SK-N-SH treated with all-trans-retinoic acid at 6 μM for 48 hours (cell line): ENCODE measurements around the gene TMEM125.

Experiments
- ARNTL ChIP-seq: fragments of 450-650 bp; formaldehyde crosslinking; IDR thresholded peaks from 2 replicates; pipeline ENCODE4 v1.5.0; 2020; ENCODE audit warnings: low read depth, mild to moderate bottlenecking, moderate library complexity, borderline replicate concordance
- OSR1 ChIP-seq: fragments of 250-450 bp; sonication (Bioruptor Pico); IDR thresholded peaks from 2 replicates; pipeline ENCODE4 v1.8.0; 2022; ENCODE audit warnings: moderate library complexity, mild to moderate bottlenecking, inconsistent platforms
- PPARA ChIP-seq: fragments of 250-450 bp; sonication (Bioruptor Pico); IDR thresholded peaks from 2 replicates; pipeline ENCODE4 v1.5.0; 2020; ENCODE audit warnings: mild to moderate bottlenecking, borderline replicate concordance
- TF ChIP-seq, protein P1 (sequence below): fragments of 250-450 bp; sonication (Bioruptor Pico); IDR thresholded peaks from 2 replicates; pipeline ENCODE4 v1.5.0; 2020; ENCODE audit warnings: mild to moderate bottlenecking, moderate library complexity

GRCh38 chr1:43299101-43299500, 29.3 kb downstream of the TMEM125 start:
- TF ChIP-seq PPARA (CRISPR knock-in tag) (no peak), OSR1 (CRISPR knock-in tag) (no peak), ARNTL (no peak)
- TF ChIP-seq, protein P1, sequence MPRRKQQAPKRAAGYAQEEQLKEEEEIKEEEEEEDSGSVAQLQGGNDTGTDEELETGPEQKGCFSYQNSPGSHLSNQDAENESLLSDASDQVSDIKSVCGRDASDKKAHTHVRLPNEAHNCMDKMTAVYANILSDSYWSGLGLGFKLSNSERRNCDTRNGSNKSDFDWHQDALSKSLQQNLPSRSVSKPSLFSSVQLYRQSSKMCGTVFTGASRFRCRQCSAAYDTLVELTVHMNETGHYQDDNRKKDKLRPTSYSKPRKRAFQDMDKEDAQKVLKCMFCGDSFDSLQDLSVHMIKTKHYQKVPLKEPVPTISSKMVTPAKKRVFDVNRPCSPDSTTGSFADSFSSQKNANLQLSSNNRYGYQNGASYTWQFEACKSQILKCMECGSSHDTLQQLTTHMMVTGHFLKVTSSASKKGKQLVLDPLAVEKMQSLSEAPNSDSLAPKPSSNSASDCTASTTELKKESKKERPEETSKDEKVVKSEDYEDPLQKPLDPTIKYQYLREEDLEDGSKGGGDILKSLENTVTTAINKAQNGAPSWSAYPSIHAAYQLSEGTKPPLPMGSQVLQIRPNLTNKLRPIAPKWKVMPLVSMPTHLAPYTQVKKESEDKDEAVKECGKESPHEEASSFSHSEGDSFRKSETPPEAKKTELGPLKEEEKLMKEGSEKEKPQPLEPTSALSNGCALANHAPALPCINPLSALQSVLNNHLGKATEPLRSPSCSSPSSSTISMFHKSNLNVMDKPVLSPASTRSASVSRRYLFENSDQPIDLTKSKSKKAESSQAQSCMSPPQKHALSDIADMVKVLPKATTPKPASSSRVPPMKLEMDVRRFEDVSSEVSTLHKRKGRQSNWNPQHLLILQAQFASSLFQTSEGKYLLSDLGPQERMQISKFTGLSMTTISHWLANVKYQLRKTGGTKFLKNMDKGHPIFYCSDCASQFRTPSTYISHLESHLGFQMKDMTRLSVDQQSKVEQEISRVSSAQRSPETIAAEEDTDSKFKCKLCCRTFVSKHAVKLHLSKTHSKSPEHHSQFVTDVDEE (CRISPR knock-in tag) = no peak
